MM.1S (cell line): Measurements from ENCODE around the gene SIM1.

Experiments
- DNase-seq: peaks from one replicate; pipeline ENCODE4 v3.0.0-alpha.2; 2015
- H2AFZ ChIP-seq: fragments of 300-600 bp; sonication (generic); 2 replicates; pipeline ENCODE4 v1.6.0; 2016; ENCODE audit warnings: antibody characterized with exemption, low read length
- H3F3A ChIP-seq: fragments of 300-600 bp; sonication (generic); 2 replicates; pipeline ENCODE4 v1.6.1; 2016; ENCODE audit warnings: mild to moderate bottlenecking, antibody characterized with exemption, low read length, moderate library complexity, mixed read lengths; ENCODE audit not compliant: insufficient read depth
- H3K27ac ChIP-seq: fragments of 300-600 bp; sonication (generic); 2 replicates; pipeline ENCODE4 v1.5.1; 2016; ENCODE audit warnings: mild to moderate bottlenecking, low read length
- H3K27me3 ChIP-seq: fragments of 300-600 bp; sonication (generic); replicated peaks from 2 replicates; pipeline ENCODE4 v1.6.0; 2016; ENCODE audit warnings: low read length; ENCODE audit not compliant: insufficient read depth
- H3K36me3 ChIP-seq: fragments of 300-600 bp; sonication (generic); replicated peaks from 2 replicates; pipeline ENCODE4 v1.6.1; 2016; ENCODE audit warnings: mild to moderate bottlenecking, low read length, mixed read lengths; ENCODE audit not compliant: insufficient read depth
- H3K4me1 ChIP-seq: fragments of 300-600 bp; sonication (generic); 2 replicates; pipeline ENCODE4 v1.6.1; 2016; ENCODE audit warnings: low read length, mixed read lengths
- H3K4me2 ChIP-seq: fragments of 300-600 bp; sonication (generic); 2 replicates; pipeline ENCODE4 v1.6.0; 2016; ENCODE audit warnings: low read depth, low read length
- H3K4me3 ChIP-seq: fragments of 300-600 bp; sonication (generic); 2 replicates; pipeline ENCODE4 v1.5.1; 2016; ENCODE audit warnings: low read length, mixed read lengths
- H3K79me2 ChIP-seq: fragments of 300-600 bp; sonication (generic); 2 replicates; pipeline ENCODE4 v1.6.1; 2016; ENCODE audit warnings: mixed run types, low read length, mixed read lengths
- H3K9ac ChIP-seq: fragments of 300-600 bp; sonication (generic); 2 replicates; pipeline ENCODE4 v1.6.1; 2016; ENCODE audit warnings: low read length, mixed read lengths
- H3K9me2 ChIP-seq: fragments of 300-600 bp; sonication (generic); replicated peaks from 2 replicates; pipeline ENCODE4 v1.6.1; 2016; ENCODE audit warnings: mild to moderate bottlenecking, low read length, mixed read lengths; ENCODE audit not compliant: insufficient read depth
- H3K9me3 ChIP-seq: fragments of 300-600 bp; sonication (generic); replicated peaks from 2 replicates; pipeline ENCODE4 v1.6.1; 2016; ENCODE audit warnings: mild to moderate bottlenecking, low read length, mixed read lengths; ENCODE audit not compliant: insufficient read depth
- H4K20me1 ChIP-seq: fragments of 300-600 bp; sonication (generic); 2 replicates; pipeline ENCODE4 v1.6.1; 2016; ENCODE audit warnings: mild to moderate bottlenecking, low read length, moderate library complexity, mixed read lengths; ENCODE audit not compliant: insufficient read depth
- EZH2 ChIP-seq: fragments of 300-600 bp; sonication (generic); optimal IDR thresholded peaks from 2 replicates; pipeline ENCODE3; 2017; ENCODE audit warnings: low read depth, mild to moderate bottlenecking, antibody characterized with exemption, low read length, mixed read lengths
- EZH2phosphoT487 ChIP-seq: fragments of 300-600 bp; sonication (generic); IDR thresholded peaks from 2 replicates; pipeline ENCODE4 v1.6.1; 2018; ENCODE audit warnings: antibody characterized with exemption, low read length
- TF ChIP-seq, protein P1 (sequence below): fragments of 300-600 bp; sonication (generic); IDR thresholded peaks from 2 replicates; pipeline ENCODE4 v1.5.1; 2016; ENCODE audit warnings: antibody characterized with exemption, low read length, mixed read lengths

Gene SIM1

DNA sequence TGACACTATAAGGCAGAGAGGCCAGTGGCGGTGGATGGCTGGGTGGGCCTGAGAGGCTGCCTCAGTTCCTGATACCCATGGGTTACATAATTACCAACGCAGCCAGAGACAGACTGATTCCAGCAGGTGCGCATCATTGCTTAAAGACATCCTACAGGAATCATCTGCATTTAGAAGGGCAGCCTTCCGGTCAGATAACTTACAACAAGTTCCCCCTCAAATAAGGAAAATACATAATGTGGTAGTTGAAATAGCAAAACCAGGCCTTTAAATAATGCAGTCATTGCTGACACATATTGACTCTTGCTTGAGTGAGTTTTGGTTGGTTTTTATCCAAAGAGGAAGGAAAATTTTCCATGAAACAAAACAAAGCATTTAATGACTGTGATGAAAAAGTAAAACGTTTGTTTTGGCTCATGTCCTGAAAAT is 81.9 kb downstream of the SIM1 start:
- H3K27ac ChIP-seq: no peak overlapping the region
- no peaks in the 10 kb centered on the region for H3K27me3 ChIP-seq
- TF ChIP-seq EZH2 (no peak), EZH2phosphoT487 (no peak)
- TF ChIP-seq, protein P1, sequence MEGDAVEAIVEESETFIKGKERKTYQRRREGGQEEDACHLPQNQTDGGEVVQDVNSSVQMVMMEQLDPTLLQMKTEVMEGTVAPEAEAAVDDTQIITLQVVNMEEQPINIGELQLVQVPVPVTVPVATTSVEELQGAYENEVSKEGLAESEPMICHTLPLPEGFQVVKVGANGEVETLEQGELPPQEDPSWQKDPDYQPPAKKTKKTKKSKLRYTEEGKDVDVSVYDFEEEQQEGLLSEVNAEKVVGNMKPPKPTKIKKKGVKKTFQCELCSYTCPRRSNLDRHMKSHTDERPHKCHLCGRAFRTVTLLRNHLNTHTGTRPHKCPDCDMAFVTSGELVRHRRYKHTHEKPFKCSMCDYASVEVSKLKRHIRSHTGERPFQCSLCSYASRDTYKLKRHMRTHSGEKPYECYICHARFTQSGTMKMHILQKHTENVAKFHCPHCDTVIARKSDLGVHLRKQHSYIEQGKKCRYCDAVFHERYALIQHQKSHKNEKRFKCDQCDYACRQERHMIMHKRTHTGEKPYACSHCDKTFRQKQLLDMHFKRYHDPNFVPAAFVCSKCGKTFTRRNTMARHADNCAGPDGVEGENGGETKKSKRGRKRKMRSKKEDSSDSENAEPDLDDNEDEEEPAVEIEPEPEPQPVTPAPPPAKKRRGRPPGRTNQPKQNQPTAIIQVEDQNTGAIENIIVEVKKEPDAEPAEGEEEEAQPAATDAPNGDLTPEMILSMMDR: no peak
- no peak overlapping the region for H3K9ac ChIP-seq
- no peaks in the 10 kb centered on the region for H3K9me3 ChIP-seq
- H4K20me1 ChIP-seq: no peaks in the 10 kb centered on the region
- H2AFZ ChIP-seq: no peak overlapping the region
- no peaks in the 10 kb centered on the region for H3F3A ChIP-seq
- H3K36me3 ChIP-seq: no peaks in the 10 kb centered on the region
- DNase-seq: no peak
- no peak overlapping the region for H3K4me3 ChIP-seq
- no peaks in the 10 kb centered on the region for H3K79me2 ChIP-seq
- H3K9me2 ChIP-seq: no peaks in the 10 kb centered on the region
- no peaks in the 10 kb centered on the region for H3K4me1 ChIP-seq
- H3K4me2 ChIP-seq: no peak overlapping the region

DNA sequence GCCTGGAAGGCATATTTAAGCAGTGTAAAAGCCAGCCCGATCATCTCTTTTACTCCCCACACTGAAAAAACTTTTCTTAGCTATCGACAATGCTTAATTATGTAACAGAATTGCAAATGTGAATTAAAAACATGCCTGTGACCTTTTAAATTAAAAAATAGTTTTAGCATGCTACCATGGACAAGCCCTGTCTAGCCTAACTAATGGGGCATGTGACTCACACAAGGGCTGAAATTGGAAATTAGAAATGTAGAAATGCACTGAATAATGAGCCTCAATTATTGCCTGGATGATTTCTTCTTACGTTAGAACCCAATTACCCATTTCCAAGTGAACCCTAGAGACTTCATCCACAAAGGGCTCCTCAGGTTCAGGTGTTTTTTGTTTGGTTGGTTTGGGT is 82.7 kb downstream of the SIM1 start:
- H3K79me2 ChIP-seq: no peaks in the 10 kb centered on the region
- H3K27me3 ChIP-seq: no peaks in the 10 kb centered on the region
- no peaks in the 10 kb centered on the region for H3K9me3 ChIP-seq
- H3K9ac ChIP-seq: no peak overlapping the region
- no peaks in the 10 kb centered on the region for H4K20me1 ChIP-seq
- no peak overlapping the region for H3K4me3 ChIP-seq
- H3F3A ChIP-seq: no peaks in the 10 kb centered on the region
- H3K36me3 ChIP-seq: no peaks in the 10 kb centered on the region
- TF ChIP-seq EZH2 (no peak), EZH2phosphoT487 (no peak)
- TF ChIP-seq, protein P1: no peak
- H3K9me2 ChIP-seq: no peaks in the 10 kb centered on the region
- H3K4me2 ChIP-seq: no peak overlapping the region
- no peak overlapping the region for H3K27ac ChIP-seq
- H2AFZ ChIP-seq: no peak overlapping the region
- no peaks in the 10 kb centered on the region for H3K4me1 ChIP-seq
- DNase-seq: no peak

DNA sequence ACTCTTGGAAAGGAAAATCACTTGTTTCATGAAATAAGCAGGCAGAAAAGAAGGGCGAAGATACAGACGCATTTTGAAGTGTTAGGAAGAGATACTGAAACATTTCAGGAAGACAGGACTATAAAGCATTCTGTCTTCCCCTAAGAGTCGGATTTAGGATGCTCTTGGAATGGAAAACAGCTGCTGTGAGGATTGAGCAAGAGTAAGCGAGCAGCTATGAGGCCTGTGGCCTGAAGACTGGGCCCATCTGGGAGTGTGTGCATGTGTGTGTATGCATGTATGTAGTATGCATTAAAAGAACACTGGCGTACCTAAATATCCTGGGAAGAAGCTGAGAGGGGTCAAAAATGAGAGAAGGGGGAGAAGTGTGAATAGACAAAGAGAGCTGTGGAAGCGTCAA is 83.6 kb downstream of the SIM1 start:
- H4K20me1 ChIP-seq: no peaks in the 10 kb centered on the region
- TF ChIP-seq EZH2phosphoT487 (no peak), EZH2 (no peak)
- TF ChIP-seq, protein P1: no peak
- DNase-seq: no peak

More for the DNA sequence above, 83.6 kb downstream of the SIM1 start:
- Histone ChIP-seq H3F3A (no peaks in the 10 kb centered on the region), H3K79me2 (no peaks in the 10 kb centered on the region), H3K27me3 (no peaks in the 10 kb centered on the region), H3K4me2 (no peak overlapping the region), H3K27ac (no peak overlapping the region), H3K9ac (no peak overlapping the region), H3K9me2 (no peaks in the 10 kb centered on the region), H3K36me3 (no peaks in the 10 kb centered on the region), H2AFZ (no peak overlapping the region), H3K4me3 (no peak overlapping the region), H3K4me1 (no peaks in the 10 kb centered on the region), H3K9me3 (no peaks in the 10 kb centered on the region)
